ENCODE data around the gene LMF1. TPM values are rescaled to one million over a fixed set of nuclear protein-coding genes. Genes with fewer than 3 reads are reported as not detected.

The LMF1 gene
- total RNA-seq, 1 experiment from 2014 or later: 12.8 TPM

DNA sequence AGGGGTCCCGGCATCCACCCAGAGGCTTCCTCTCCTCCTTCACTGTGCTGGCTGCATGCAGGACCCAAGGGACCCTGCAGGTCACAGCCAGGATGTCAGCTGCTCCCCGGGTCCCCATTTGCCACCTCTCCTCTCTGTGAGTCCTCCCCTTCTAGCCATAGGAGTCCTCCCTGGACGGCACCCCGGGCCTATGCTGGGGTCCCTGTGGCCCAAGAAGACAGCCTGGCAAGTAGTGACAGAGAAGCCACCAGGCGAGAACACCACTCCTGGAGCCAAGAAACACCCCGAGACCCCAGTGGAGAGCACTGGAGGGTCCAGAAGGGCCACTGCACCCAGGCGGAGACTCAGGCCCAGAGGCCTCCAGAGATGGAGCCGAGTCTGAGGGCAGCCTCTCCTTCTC is 44.1 kb downstream of the LMF1 start:
- no peak for TF ChIP-seq SRF (IDR thresholded peaks at IDR 0.05; ENCODE audit: low read depth)
- TF ChIP-seq JUND (IDR thresholded peaks at IDR 0.05): no peak
- no peak for TF ChIP-seq SP1 (IDR thresholded peaks at IDR 0.05; ENCODE audit: low read depth)
- TF ChIP-seq, protein P1, sequence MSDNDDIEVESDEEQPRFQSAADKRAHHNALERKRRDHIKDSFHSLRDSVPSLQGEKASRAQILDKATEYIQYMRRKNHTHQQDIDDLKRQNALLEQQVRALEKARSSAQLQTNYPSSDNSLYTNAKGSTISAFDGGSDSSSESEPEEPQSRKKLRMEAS (IDR thresholded peaks at IDR 0.05): no peak
- no peak for TF ChIP-seq CBX3 (IDR thresholded peaks at IDR 0.05; ENCODE audit: low read depth)
- TF ChIP-seq POLR2A (IDR thresholded peaks at IDR 0.05; ENCODE audit: borderline replicate concordance, extremely low read depth, insufficient read depth, insufficient read length): no peak
- CTCF ChIA-PET: no interaction called here
- intact Hi-C loops (cut with micrococcal nuclease): no loop called here

DNA sequence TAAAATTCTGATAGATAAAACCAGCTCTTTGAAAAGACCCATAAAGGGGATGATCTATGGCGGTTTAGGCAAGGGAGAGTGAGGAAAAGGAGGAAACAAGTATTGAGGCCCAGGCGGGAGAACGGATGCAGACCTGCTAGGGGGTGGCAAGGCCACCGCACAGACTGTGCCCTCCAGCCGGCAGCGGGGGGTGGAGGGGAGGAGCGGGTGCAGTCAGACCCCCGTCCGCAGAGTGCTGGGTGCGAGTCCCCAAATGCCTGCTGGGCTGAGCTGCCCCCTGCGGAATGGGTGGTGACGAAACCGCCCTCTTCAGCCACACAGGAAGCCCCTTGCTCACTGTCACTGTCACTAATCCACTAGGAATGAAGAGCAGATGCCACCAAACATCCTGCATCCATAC is 46.0 kb downstream of the LMF1 start:
- BruUV-seq (replicated peaks): no TSS peak
- POLR2A ChIA-PET: no interaction called here
- Histone ChIP-seq H3K4me1 (ENCODE audit: control insufficient read depth in 1 of 2, insufficient read depth in 2 of 2, low read length in 2 of 2) (no peaks in the 10 kb centered on the region), H3K79me2 (ENCODE audit: insufficient read depth, low read length) (no peaks in the 10 kb centered on the region), H3K9me2 (ENCODE audit: insufficient read depth) (no peaks in the 10 kb centered on the region), H4K20me1 (ENCODE audit: insufficient read depth) (no peaks in the 10 kb centered on the region), H3K36me3 (ENCODE audit: control insufficient read depth in 1 of 2, insufficient read depth in 2 of 2, low read length in 2 of 2) (no peaks in the 10 kb centered on the region), H3K9ac (ENCODE audit: low read length) (no peak overlapping the region), H3K4me3 (replicated peaks in 1 of 2; ENCODE audit: low read depth in 1 of 2, low read length in 2 of 2) (no peak overlapping the region), H3K4me2 (ENCODE audit: low read length) (no peak overlapping the region), H3K27me3 (ENCODE audit: insufficient read depth, low read length) (no peaks in the 10 kb centered on the region), H3K27ac (ENCODE audit: low read depth, low read length) (no peak overlapping the region), H3K9me3 (ENCODE audit: control insufficient read depth in 1 of 2, insufficient read depth in 1 of 2, low read depth in 1 of 2, low read length in 2 of 2) (peaks cover 0 to 6% of the 10 kb centered on the region in 2 experiments; a peak in 1 of 4 replicates), H2AFZ (ENCODE audit: low read depth, low read length, poor library complexity, severe bottlenecking) (no peak overlapping the region)
- RAD21 ChIA-PET (ENCODE audit: low non-redundant PET in 1 of 2, low total read pairs in 2 of 2, uncharacterized antibody in 2 of 2, unreplicated experiment in 2 of 2): no interaction called here
- ATAC-seq (no peak), DNase-seq (ENCODE audit: low read depth, low spot score) (no peak)
- TF ChIP-seq YY1 (IDR thresholded peaks at IDR 0.05; ENCODE audit: extremely low read depth, insufficient replicate concordance, low read depth, low read length) (no peak), SRF (IDR thresholded peaks at IDR 0.05; ENCODE audit: low read depth) (no peak), RAD21 (IDR thresholded peaks at IDR 0.05; ENCODE audit: low read depth) (no peak), FOSL1 (IDR thresholded peaks at IDR 0.05; ENCODE audit: low read depth) (no peak), CEBPB (IDR thresholded peaks at IDR 0.05; ENCODE audit: low read depth) (no peak), EZH2phosphoT487 (IDR thresholded peaks at IDR 0.05; ENCODE audit: borderline replicate concordance) (no peak), TCF7L2 (IDR thresholded peaks at IDR 0.05; ENCODE audit: borderline replicate concordance, extremely low read depth, insufficient read depth, insufficient read length) (no peak), ZFX (IDR thresholded peaks at IDR 0.05) (no peak), EZH2 (IDR thresholded peaks at IDR 0.05) (no peak), ELF1 (IDR thresholded peaks at IDR 0.05; ENCODE audit: borderline replicate concordance, low read depth) (no peak), SIN3A (IDR thresholded peaks at IDR 0.05; ENCODE audit: low read depth) (no peak), SP1 (IDR thresholded peaks at IDR 0.05; ENCODE audit: low read depth) (no peak)
- TF ChIP-seq, protein P2, sequence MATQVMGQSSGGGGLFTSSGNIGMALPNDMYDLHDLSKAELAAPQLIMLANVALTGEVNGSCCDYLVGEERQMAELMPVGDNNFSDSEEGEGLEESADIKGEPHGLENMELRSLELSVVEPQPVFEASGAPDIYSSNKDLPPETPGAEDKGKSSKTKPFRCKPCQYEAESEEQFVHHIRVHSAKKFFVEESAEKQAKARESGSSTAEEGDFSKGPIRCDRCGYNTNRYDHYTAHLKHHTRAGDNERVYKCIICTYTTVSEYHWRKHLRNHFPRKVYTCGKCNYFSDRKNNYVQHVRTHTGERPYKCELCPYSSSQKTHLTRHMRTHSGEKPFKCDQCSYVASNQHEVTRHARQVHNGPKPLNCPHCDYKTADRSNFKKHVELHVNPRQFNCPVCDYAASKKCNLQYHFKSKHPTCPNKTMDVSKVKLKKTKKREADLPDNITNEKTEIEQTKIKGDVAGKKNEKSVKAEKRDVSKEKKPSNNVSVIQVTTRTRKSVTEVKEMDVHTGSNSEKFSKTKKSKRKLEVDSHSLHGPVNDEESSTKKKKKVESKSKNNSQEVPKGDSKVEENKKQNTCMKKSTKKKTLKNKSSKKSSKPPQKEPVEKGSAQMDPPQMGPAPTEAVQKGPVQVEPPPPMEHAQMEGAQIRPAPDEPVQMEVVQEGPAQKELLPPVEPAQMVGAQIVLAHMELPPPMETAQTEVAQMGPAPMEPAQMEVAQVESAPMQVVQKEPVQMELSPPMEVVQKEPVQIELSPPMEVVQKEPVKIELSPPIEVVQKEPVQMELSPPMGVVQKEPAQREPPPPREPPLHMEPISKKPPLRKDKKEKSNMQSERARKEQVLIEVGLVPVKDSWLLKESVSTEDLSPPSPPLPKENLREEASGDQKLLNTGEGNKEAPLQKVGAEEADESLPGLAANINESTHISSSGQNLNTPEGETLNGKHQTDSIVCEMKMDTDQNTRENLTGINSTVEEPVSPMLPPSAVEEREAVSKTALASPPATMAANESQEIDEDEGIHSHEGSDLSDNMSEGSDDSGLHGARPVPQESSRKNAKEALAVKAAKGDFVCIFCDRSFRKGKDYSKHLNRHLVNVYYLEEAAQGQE (IDR thresholded peaks at IDR 0.05; ENCODE audit: low read depth): no peak
- TF ChIP-seq, protein P3, sequence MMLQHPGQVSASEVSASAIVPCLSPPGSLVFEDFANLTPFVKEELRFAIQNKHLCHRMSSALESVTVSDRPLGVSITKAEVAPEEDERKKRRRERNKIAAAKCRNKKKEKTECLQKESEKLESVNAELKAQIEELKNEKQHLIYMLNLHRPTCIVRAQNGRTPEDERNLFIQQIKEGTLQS (IDR thresholded peaks at IDR 0.05): no peak
- TF ChIP-seq, protein P1 (IDR thresholded peaks at IDR 0.05): no peak
- CTCF ChIA-PET: no interaction called here
- intact Hi-C loops (cut with micrococcal nuclease): no loop called here

More for the DNA sequence above, 44.1 kb downstream of the LMF1 start:
- Histone ChIP-seq H3K4me2 (ENCODE audit: low read length) (no peak overlapping the region), H2AFZ (ENCODE audit: low read depth, low read length, poor library complexity, severe bottlenecking) (no peak overlapping the region), H3K36me3 (ENCODE audit: control insufficient read depth in 1 of 2, insufficient read depth in 2 of 2, low read length in 2 of 2) (no peaks in the 10 kb centered on the region), H3K79me2 (ENCODE audit: insufficient read depth, low read length) (no peaks in the 10 kb centered on the region), H3K4me3 (replicated peaks in 1 of 2; ENCODE audit: low read depth in 1 of 2, low read length in 2 of 2) (no peak overlapping the region), H3K27ac (ENCODE audit: low read depth, low read length) (no peak overlapping the region), H3K9me3 (ENCODE audit: control insufficient read depth in 1 of 2, insufficient read depth in 1 of 2, low read depth in 1 of 2, low read length in 2 of 2) (peaks cover 0 to 6% of the 10 kb centered on the region in 2 experiments; a peak in 1 of 4 replicates), H3K9me2 (ENCODE audit: insufficient read depth) (no peaks in the 10 kb centered on the region), H4K20me1 (ENCODE audit: insufficient read depth) (no peaks in the 10 kb centered on the region), H3K27me3 (ENCODE audit: insufficient read depth, low read length) (no peaks in the 10 kb centered on the region), H3K9ac (ENCODE audit: low read length) (no peak overlapping the region), H3K4me1 (ENCODE audit: control insufficient read depth in 1 of 2, insufficient read depth in 2 of 2, low read length in 2 of 2) (no peaks in the 10 kb centered on the region)
- ChIA-PET POLR2A (no interaction called here), RAD21 (ENCODE audit: low non-redundant PET in 1 of 2, low total read pairs in 2 of 2, uncharacterized antibody in 2 of 2, unreplicated experiment in 2 of 2) (no interaction called here)
- BruUV-seq (replicated peaks): no TSS peak
- no peak for DNase-seq (ENCODE audit: low read depth, low spot score)
- no peak for ATAC-seq

Measured in HCT116 (cell line).